Common myeloid progenitor, CD34-positive (primary cell): Measurements from ENCODE around the gene SCGB1D1.
"Not testable (repeated sequence)": the region's sequence is repeated elsewhere in the genome, so short reads cannot be mapped to it uniquely, and the experiment has no call there.

ENCODE experiments used
- CTCF ChIA-PET: fragments of 350-600 bp; sonication (Branson Sonifier 250); formaldehyde crosslinking; loops from one replicate; lab custom pipeline; 2021; ENCODE audit warnings: antibody characterized with exemption; lab: Charles Lee
- POLR2A ChIA-PET: fragments of 350-600 bp; sonication (Branson Sonifier 250); formaldehyde crosslinking; loops from one replicate; lab custom pipeline; 2021; ENCODE audit warnings: antibody characterized with exemption; lab: Charles Lee
- DNase-seq, 3 donors: peaks; one replicate each; pipeline versions ENCODE4 v3.0.0 to v3.0.0-alpha.2; 2013
- H3K27ac ChIP-seq, 2 experiments: 1 replicate in 1 of 2; 2 replicates in 1 of 2; pipeline ENCODE4 v1.7.0; 2013; ENCODE audit warnings: inconsistent platforms in 2 of 2, low read length in 2 of 2, mild to moderate bottlenecking in 2 of 2, low read depth in 1 of 2, moderate library complexity in 1 of 2; ENCODE audit not compliant: severe bottlenecking in 2 of 2, insufficient read depth in 1 of 2, poor library complexity in 1 of 2
- H3K27me3 ChIP-seq, 5 experiments: replicated peaks in 2 of 5; 1 replicate in 3 of 5; 2 replicates in 2 of 5; pipeline versions ENCODE4 v1.6.1 to v1.7.0; 2013; ENCODE audit warnings: low read length in 4 of 5, mild to moderate bottlenecking in 2 of 5, moderate library complexity in 2 of 5, inconsistent platforms in 1 of 5; ENCODE audit not compliant: insufficient read depth in 5 of 5, control insufficient read depth in 4 of 5
- H3K36me3 ChIP-seq, 4 experiments: 1 replicate in 2 of 4; 2 replicates in 2 of 4; pipeline versions ENCODE4 v1.6.1 to v1.7.0; 2013; ENCODE audit warnings: low read length in 3 of 4, control low read depth in 1 of 4, mild to moderate bottlenecking in 1 of 4; ENCODE audit not compliant: control insufficient read depth in 4 of 4, insufficient read depth in 4 of 4
- H3K4me1 ChIP-seq, 4 experiments: 1 replicate in 3 of 4; 2 replicates in 1 of 4; pipeline versions ENCODE4 v1.6.1 to v1.7.1; 2013; ENCODE audit warnings: low read length in 3 of 4, mild to moderate bottlenecking in 3 of 4, control low read depth in 1 of 4, inconsistent platforms in 1 of 4, moderate library complexity in 1 of 4; ENCODE audit not compliant: control insufficient read depth in 4 of 4, insufficient read depth in 4 of 4; ENCODE audit errors: control extremely low read depth in 1 of 4
- H3K4me3 ChIP-seq, 7 experiments: 1 replicate in 4 of 7; 2 replicates in 3 of 7; pipeline versions ENCODE4 v1.5.1 to v1.7.0; 2013; ENCODE audit warnings: mild to moderate bottlenecking in 7 of 7, low read length in 6 of 7, moderate library complexity in 6 of 7, inconsistent platforms in 2 of 7, low read depth in 2 of 7, control low read depth in 1 of 7; ENCODE audit not compliant: insufficient read depth in 4 of 7, control insufficient read depth in 1 of 7; ENCODE audit errors: extremely low read depth in 1 of 7
- H3K9me3 ChIP-seq, 5 experiments: 1 replicate in 4 of 5; 2 replicates in 1 of 5; pipeline versions ENCODE4 v1.6.1 to v1.7.1; 2013; ENCODE audit warnings: low read length in 4 of 5, mild to moderate bottlenecking in 2 of 5, inconsistent platforms in 1 of 5, low read depth in 1 of 5, moderate library complexity in 1 of 5; ENCODE audit not compliant: control insufficient read depth in 4 of 5, insufficient read depth in 2 of 5; ENCODE audit errors: control extremely low read depth in 1 of 5
- WGBS: methylation state at CpG from one replicate; pipeline ENCODE4 v1.1.5; 2013; ENCODE audit not compliant: insufficient coverage; 5-methylcytosine and 5-hydroxymethylcytosine counted together

SCGB1D1 gene

GRCh38 chr11:62201376-62201775 is 11.4 kb downstream of the SCGB1D1 start:
- H3K36me3 ChIP-seq: no peaks in the 10 kb centered on the region
- DNase-seq: no peak
- H3K4me3 ChIP-seq: no peak overlapping the region
- H3K9me3 ChIP-seq: no peaks in the 10 kb centered on the region
- 85% methylated on average over 2 of the region's 2 CpGs for WGBS
- H3K27me3 ChIP-seq: peaks cover 0 to 3% (median 0%) of the 10 kb centered on the region in 5 experiments
- H3K27ac ChIP-seq: no peak overlapping the region
- ChIA-PET POLR2A (no interaction called here), CTCF (interaction anchor here (1.3 kb wide), 2 partner anchors 30 to 34 kb away, joined by 3 to 4 read pairs; no protein-coding TSS in a partner anchor)
- H3K4me1 ChIP-seq: no peaks in the 10 kb centered on the region

DNA sequence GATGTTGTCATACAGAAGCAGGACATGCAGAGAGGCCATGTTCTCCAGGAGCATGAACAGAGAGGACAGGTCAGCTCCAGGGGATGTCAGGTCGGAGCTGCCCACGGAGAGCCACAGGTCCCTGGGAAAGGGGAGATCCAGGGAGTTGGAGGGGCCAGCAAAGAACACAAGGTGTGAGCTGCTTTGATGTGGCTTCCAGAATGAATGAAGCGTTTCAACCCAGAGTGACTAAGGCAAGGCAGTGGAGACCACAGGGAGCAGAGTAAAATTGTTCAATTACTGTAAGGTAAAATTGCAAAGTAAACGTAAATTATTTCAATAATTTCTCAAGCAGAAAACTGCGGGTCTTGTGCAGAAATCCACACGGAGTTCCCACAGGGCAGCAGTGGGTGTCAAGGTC is 12.9 kb downstream of the SCGB1D1 start:
- WGBS: 89% methylated on average over 5 of the region's 6 CpGs
- Histone ChIP-seq H3K36me3 (no peaks in the 10 kb centered on the region), H3K27ac (no peak overlapping the region), H3K27me3 (peaks cover 0 to 3% (median 0%) of the 10 kb centered on the region in 5 experiments), H3K4me3 (no peak overlapping the region), H3K9me3 (no peaks in the 10 kb centered on the region), H3K4me1 (no peaks in the 10 kb centered on the region)
- DNase-seq: no peak
- ChIA-PET POLR2A (no interaction called here), CTCF (interaction anchor here (1.1 kb wide), 1 partner anchor 192 kb away, joined by 3 read pairs; no protein-coding TSS in a partner anchor)

DNA sequence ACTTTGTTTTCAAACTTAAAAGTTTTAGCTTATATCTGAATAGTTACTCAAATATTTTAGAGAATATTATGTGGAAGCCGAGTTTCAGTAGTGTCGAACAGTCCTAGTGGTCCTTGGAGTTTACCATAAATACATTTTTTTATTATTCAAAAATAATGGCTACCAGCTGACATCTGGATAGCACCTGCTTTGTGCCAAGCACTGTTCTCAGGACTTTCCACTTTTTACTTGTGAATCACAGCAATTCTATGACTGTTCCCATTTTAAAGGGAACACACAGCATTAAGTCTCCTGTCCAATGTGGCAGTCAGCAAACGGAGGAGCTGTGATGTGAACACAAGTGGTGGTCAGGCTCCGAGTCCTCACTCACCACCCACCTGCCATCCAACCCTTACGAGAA is 14.4 kb downstream of the SCGB1D1 start:
- no peaks in the 10 kb centered on the region for H3K9me3 ChIP-seq
- CTCF ChIA-PET: interaction anchor here (0.7 to 1.1 kb wide), 3 partner anchors 13 to 106 kb away, joined by 3 read pairs; no protein-coding TSS in a partner anchor
- DNase-seq: no peak
- no peaks in the 10 kb centered on the region for H3K4me1 ChIP-seq
- POLR2A ChIA-PET: interaction anchor here (0.6 to 0.7 kb wide), 2 partner anchors 19 to 119 kb away, joined by 4 read pairs; no protein-coding TSS in a partner anchor
- peaks cover 0 to 5% (median 0%) of the 10 kb centered on the region in 5 experiments for H3K27me3 ChIP-seq
- no peak overlapping the region for H3K27ac ChIP-seq
- H3K36me3 ChIP-seq: no peaks in the 10 kb centered on the region
- 100% methylated on average over 2 of the region's 5 CpGs for WGBS
- H3K4me3 ChIP-seq: no peak overlapping the region

GRCh38 chr11:62205441-62205840 is 15.4 kb downstream of the SCGB1D1 start:
- 97% methylated on average over 5 of the region's 7 CpGs for WGBS
- Histone ChIP-seq H3K9me3 (no peaks in the 10 kb centered on the region), H3K36me3 (no peaks in the 10 kb centered on the region), H3K4me1 (no peaks in the 10 kb centered on the region), H3K27me3 (peaks cover 0 to 5% (median 0%) of the 10 kb centered on the region in 5 experiments), H3K27ac (no peak overlapping the region), H3K4me3 (no peak overlapping the region)
- POLR2A ChIA-PET: no interaction called here
- CTCF ChIA-PET: no interaction called here
- no peak for DNase-seq

GRCh38 chr11:62206276-62207066 is 16.5 kb downstream of the SCGB1D1 start:
- POLR2A ChIA-PET, H3K36me3 ChIP-seq, DNase-seq, H3K27ac ChIP-seq, H3K4me3 ChIP-seq, H3K9me3 ChIP-seq, H3K4me1 ChIP-seq, H3K27me3 ChIP-seq: not testable (repeated sequence)
- 100% methylated on average over 10 of the region's 12 CpGs for WGBS
- CTCF ChIA-PET: interaction anchor here (0.6 to 1.4 kb wide), 2 partner anchors 40 to 197 kb away, joined by 3 read pairs; no protein-coding TSS in a partner anchor

- ChIA-PET POLR2A (no interaction called here), CTCF (interaction anchor here (1.2 kb wide), 1 partner anchor 9 kb away, joined by 4 read pairs; no protein-coding TSS in a partner anchor)
Observed at GRCh38 chr11:62208785-62209144, 18.7 kb downstream of the SCGB1D1 start.

DNA sequence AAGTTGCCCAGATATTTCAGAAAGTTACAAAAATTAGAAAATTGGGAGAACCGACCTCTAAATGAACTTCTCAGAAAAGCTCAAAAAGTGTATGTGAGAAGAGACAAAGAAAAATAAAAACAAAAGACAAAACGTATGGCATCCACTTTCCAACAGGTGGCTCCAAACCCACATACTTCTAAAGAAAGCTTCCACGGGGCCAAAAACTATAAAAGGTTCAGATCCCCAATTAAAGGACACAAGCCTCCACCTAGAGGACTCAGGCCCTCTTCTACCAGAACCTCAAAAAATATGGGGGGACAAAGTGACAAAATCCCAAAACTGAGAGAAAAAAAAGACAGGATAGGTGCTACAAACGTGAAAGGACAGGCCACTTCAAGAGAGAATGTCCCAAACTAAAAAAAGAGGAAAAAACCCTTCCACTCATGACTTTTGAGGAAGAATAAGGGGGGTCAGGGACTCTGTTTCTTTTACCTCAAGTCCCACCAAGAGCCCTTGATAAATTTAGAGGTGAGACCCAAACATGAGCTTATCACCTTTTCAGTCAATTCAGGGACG is 27.3 kb downstream of the SCGB1D1 start:
- H3K4me3 ChIP-seq: no peak overlapping the region
- no peaks in the 10 kb centered on the region for H3K4me1 ChIP-seq
- 0% methylated on average over 1 of the region's 5 CpGs for WGBS
- peaks cover 0 to 6% (median 2%) of the 10 kb centered on the region in 5 experiments for H3K9me3 ChIP-seq
- H3K36me3 ChIP-seq: no peaks in the 10 kb centered on the region
- POLR2A ChIA-PET: no interaction called here
- H3K27ac ChIP-seq: no peak overlapping the region
- CTCF ChIA-PET: interaction anchor here (0.6 to 1.7 kb wide), 7 partner anchors 10 to 763 kb away, joined by 3 to 6 read pairs (median 4); no protein-coding TSS in a partner anchor
- DNase-seq: peak; percentile 25 to 57 (median 55)
- H3K27me3 ChIP-seq: peaks cover 0 to 2% (median 0%) of the 10 kb centered on the region in 5 experiments

More at GRCh38 chr11:62208785-62209144, 18.7 kb downstream of the SCGB1D1 start:
- DNase-seq: no peak
- no peaks in the 10 kb centered on the region for H3K9me3 ChIP-seq
- no peak overlapping the region for H3K27ac ChIP-seq
- peaks cover 0 to 5% (median 0%) of the 10 kb centered on the region in 5 experiments for H3K27me3 ChIP-seq
- no peak overlapping the region for H3K4me3 ChIP-seq
- H3K4me1 ChIP-seq: no peaks in the 10 kb centered on the region
- 83% methylated on average over 4 of the region's 4 CpGs for WGBS
- no peaks in the 10 kb centered on the region for H3K36me3 ChIP-seq
